Nephron (organoid): Measurements from ENCODE around the gene EXD3.

ENCODE experiments used
- H3K27ac Mint-ChIP-seq, 3 experiments: 2 replicates each; pipeline ENCODE4 v1.8.0; 2020; ENCODE audit warnings: mixed read lengths in 3 of 3, mild to moderate bottlenecking in 2 of 3, moderate library complexity in 1 of 3
- H3K27me3 Mint-ChIP-seq: 2 replicates; pipeline ENCODE4 v1.8.0; 2021; ENCODE audit warnings: low read depth, mild to moderate bottlenecking, moderate library complexity, mixed read lengths
- H3K36me3 Mint-ChIP-seq: 2 replicates; pipeline ENCODE4 v1.8.0; 2020; ENCODE audit warnings: low read depth, mixed read lengths
- H3K4me1 Mint-ChIP-seq: 2 replicates; pipeline ENCODE4 v1.8.0; 2020; ENCODE audit warnings: mixed read lengths
- H3K4me3 Mint-ChIP-seq, 3 experiments: 2 replicates each; pipeline ENCODE4 v1.8.0; 2020; ENCODE audit warnings: mild to moderate bottlenecking in 3 of 3, mixed read lengths in 3 of 3, moderate library complexity in 2 of 3
- H3K9me3 Mint-ChIP-seq: 2 replicates; pipeline ENCODE4 v1.8.0; 2020; ENCODE audit warnings: mixed read lengths
- TF ChIP-seq, protein P1 (sequence below), 3 experiments: fragments of 200-600 bp; sonication (generic); IDR thresholded peaks; one replicate each; pipeline ENCODE4 v1.5.0; 2021; ENCODE audit warnings: antibody characterized with exemption in 3 of 3; ENCODE audit not compliant: unreplicated experiment in 3 of 3

Gene EXD3

DNA sequence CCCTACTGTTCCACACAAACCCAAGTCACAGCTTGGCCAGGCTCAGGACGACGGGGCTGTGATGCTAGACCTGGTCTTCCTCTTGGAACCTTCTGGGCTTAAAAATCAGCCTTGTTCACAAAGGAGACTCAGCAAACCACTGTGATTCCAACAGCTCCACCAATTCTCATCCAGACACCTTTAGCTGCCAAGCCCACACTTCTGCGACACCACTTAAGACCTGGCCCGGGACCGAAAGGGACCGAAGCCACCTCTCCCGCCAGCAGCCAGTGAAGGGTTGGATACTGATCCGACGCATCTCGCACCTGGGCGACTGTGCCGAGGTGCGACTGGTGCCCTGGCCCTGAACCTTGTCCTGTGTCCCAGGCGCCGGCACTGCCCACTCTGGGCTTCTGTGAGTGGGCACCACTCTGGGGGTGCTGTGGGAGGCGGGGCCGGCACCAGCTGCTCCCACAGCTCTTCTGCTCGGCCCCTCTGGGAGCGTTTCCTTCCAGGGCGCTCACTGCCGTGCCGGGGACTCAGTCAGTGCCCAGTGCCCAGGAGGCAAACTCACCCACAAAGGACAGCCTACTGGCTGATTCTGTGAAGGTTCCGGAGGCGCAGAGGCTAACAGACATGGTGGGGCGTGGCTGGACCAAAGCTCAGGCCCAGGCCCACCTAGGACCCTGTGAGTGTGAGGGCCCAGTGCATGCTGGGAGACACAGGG, 50.9 kb downstream of the EXD3 start:
- Mint-ChIP-seq H3K4me3 (no peak overlapping the region), H3K27me3 (no peaks in the 10 kb centered on the region), H3K9me3 (peaks cover 4% of the 10 kb centered on the region), H3K36me3 (peaks cover 16% of the 10 kb centered on the region), H3K4me1 (peaks cover 5% of the 10 kb centered on the region), H3K27ac (peak overlapping the region in 2 of 3 experiments; percentile 54 to 63)
- TF ChIP-seq, protein P1, sequence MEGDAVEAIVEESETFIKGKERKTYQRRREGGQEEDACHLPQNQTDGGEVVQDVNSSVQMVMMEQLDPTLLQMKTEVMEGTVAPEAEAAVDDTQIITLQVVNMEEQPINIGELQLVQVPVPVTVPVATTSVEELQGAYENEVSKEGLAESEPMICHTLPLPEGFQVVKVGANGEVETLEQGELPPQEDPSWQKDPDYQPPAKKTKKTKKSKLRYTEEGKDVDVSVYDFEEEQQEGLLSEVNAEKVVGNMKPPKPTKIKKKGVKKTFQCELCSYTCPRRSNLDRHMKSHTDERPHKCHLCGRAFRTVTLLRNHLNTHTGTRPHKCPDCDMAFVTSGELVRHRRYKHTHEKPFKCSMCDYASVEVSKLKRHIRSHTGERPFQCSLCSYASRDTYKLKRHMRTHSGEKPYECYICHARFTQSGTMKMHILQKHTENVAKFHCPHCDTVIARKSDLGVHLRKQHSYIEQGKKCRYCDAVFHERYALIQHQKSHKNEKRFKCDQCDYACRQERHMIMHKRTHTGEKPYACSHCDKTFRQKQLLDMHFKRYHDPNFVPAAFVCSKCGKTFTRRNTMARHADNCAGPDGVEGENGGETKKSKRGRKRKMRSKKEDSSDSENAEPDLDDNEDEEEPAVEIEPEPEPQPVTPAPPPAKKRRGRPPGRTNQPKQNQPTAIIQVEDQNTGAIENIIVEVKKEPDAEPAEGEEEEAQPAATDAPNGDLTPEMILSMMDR (IDR thresholded peaks at IDR 0.05; ENCODE audit: unreplicated experiment in 3 of 3), result no peak

DNA sequence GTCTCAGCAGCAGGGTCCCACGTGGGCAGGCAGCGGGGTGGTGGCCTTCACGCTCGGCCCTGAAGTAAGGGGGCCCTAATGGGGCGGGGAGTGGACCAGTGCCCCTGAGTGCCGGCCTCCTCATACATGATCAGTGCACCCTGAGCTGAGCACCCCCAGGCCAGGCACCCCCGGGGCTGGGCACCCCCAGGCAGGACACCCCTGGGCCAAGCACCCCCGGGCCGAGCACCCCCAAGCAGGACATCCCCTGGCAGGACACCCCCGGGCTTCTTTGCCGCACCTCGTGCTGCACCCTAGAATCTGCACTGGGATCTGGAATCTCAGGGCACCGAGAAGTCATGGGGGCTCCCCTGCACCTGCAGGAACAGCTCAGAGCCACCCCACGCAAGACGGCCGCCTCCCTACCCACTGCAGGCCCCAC, 51.4 kb downstream of the EXD3 start:
- TF ChIP-seq, protein P1 (IDR thresholded peaks at IDR 0.05; ENCODE audit: unreplicated experiment in 3 of 3), result no peak
- Mint-ChIP-seq H3K4me3 (no peak overlapping the region), H3K9me3 (peaks cover 4% of the 10 kb centered on the region)

DNA sequence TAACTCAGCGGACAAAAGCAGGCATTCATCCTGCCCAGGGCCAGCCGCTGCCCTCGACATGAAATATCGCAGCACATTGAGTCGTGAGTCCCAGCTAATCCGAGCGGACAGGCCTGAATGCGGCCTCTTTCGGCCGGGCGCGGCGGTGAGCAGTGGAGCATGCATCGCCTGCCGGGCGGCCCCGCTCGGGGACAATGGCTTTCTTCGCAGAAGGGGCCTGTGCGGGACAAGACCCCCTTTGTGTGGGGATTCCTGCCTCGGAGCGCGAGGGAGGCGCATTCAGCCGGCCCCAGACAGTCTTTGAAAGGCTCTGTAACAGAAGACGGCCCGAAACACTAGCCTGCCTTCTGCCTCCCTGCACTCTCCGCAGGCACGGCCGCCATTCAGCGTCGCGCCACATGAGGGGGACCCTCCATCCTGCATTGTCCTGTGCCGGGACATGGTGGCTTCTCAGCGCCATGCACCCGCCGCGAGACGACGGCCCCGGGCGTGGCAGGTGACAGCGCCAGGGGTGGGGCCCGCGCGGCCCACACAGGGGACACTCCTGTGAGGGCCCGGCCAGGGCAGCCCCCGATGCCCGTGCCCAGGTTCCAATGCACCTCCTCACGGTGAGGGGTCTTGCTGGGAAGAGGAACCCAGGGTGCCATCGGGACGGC, 52.0 kb downstream of the EXD3 start:
- Mint-ChIP-seq H3K4me1 (peaks cover 5% of the 10 kb centered on the region), H3K27me3 (no peaks in the 10 kb centered on the region), H3K4me3 (no peak overlapping the region), H3K36me3 (peaks cover 10% of the 10 kb centered on the region), H3K9me3 (peaks cover 4% of the 10 kb centered on the region), H3K27ac (peak overlapping the region in 1 of 3 experiments; percentile 85)
- TF ChIP-seq, protein P1 (IDR thresholded peaks at IDR 0.05; ENCODE audit: unreplicated experiment in 3 of 3), result no peak

More for the DNA sequence above, 51.4 kb downstream of the EXD3 start:
- Mint-ChIP-seq H3K27ac (peak overlapping the region in 2 of 3 experiments; percentile 54 to 63), H3K27me3 (no peaks in the 10 kb centered on the region), H3K4me1 (peaks cover 5% of the 10 kb centered on the region), H3K36me3 (peaks cover 12% of the 10 kb centered on the region)

DNA sequence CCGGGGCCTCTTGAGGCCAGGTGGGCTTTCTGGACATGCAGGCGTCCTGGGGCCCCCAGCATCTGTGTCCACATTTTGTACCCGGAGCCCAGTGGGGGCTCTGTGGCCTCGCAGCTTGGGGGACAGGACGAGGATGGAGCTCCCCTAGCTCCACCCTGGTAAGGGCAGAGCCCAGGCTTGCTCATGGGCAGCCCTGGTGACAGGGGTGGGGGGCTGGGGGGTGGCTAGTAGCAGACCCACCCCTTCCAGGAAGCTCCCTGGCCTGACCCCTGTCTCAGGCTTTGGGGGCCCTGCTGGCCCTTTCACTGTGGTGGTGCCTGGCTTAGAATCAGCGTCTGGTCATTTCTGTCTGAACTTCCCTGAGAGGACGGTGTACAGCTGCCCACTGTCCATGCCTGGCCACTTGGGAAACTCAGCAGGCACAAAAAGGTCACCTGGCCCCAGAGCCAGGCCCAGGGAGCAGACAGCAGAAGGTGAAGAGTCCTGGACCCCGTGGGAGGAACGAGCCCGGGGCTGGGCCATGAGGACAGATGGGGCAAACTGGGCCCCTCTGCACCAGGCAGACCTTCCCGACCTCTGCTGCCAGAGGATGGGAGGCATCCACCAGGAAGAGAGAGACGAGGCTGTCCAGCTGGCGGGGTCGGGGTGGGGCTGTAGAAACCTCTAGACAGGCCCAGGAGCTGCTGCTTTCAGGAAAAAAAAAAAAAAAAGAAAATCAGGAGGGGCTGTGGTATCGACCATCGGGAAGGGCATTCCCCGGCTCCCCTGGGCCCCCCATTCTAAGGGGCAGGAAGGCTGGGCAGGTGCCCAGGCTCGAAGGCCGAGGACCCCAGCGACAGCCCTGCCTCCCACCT, 52.8 kb downstream of the EXD3 start:
- H3K9me3 Mint-ChIP-seq, result peaks cover 4% of the 10 kb centered on the region
- no peaks in the 10 kb centered on the region for H3K27me3 Mint-ChIP-seq
- peaks cover 5% of the 10 kb centered on the region for H3K4me1 Mint-ChIP-seq
- TF ChIP-seq, protein P1 (IDR thresholded peaks at IDR 0.05; ENCODE audit: unreplicated experiment in 3 of 3), result no peak
- H3K4me3 Mint-ChIP-seq, result peak overlapping the region in 1 of 3 experiments; percentile 8
- peaks cover 11% of the 10 kb centered on the region for H3K36me3 Mint-ChIP-seq
- H3K27ac Mint-ChIP-seq, result peak overlapping the region in 2 of 3 experiments; percentile 53 to 85

DNA sequence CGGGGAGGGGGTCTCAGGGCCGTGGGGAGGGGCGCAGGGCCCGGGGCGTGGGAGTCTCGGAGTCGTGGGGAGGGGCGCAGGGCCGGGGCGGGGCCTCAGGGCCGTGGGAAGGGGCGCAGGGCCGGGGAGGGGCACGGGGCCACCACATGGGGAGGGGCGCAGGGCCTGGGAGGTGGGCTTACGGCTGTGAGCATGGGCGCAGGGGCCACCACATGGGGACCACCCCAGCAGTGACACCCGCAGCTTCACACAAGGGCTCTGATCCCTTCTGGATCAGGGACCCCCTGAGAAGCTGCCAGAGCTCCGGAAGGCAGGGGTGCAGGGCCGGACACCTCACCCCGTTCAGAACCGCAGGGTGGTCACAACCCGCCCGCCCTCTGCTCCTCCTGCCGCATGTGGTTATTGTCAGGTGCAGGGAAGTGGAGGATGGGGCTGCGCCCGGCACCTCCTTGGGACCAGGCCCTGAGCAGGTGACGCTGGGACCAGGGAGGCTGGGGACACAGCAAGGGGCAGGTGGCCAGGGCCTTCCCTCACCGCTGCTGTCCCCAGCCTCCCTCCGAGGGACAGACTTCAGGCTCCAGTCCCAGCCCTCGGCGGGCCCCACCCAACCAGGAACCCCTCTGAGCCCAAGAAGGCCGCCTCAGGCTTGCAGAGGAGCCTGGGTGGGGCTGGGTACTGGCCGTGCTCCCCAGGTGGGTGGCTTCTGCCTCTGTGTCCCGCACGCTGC, 53.7 kb downstream of the EXD3 start:
- Mint-ChIP-seq H3K4me3 (no peak overlapping the region), H3K4me1 (peaks cover 5% of the 10 kb centered on the region), H3K9me3 (peaks cover 4% of the 10 kb centered on the region), H3K27ac (no peak overlapping the region), H3K27me3 (no peaks in the 10 kb centered on the region), H3K36me3 (peaks cover 17% of the 10 kb centered on the region)
- TF ChIP-seq, protein P1 (IDR thresholded peaks at IDR 0.05; ENCODE audit: unreplicated experiment in 3 of 3), result no peak
